K562 (cell line): ENCODE data around the gene NDFIP1. TPM values are rescaled to one million over a fixed set of nuclear protein-coding genes. Genes with fewer than 3 reads are reported as not detected.
A peak's percentile ranks its signal among the peaks of the same experiment; 100 is the strongest.

ENCODE experiments used
- ATF2 ChIP-seq: sonication (generic); formaldehyde crosslinking; IDR thresholded peaks from 2 replicates; pipeline ENCODE4 v1.8.1; 2022; ENCODE audit warnings: missing genetic modification reagents
- CREB3L1 ChIP-seq: fragments of 450-650 bp; IDR thresholded peaks from 2 replicates; pipeline ENCODE4 v1.6.1; 2014; ENCODE audit warnings: low read depth, mild to moderate bottlenecking, moderate library complexity, borderline replicate concordance
- E2F4 ChIP-seq: sonication (generic); formaldehyde crosslinking; IDR thresholded peaks from 2 replicates; pipeline ENCODE4 v1.8.0; 2022; ENCODE audit warnings: mild to moderate bottlenecking, low read depth, missing genetic modification reagents
- ETV6 ChIP-seq, 3 experiments: fragments of 150-350 bp in 1 of 3; sonication (generic) in 1 of 3; formaldehyde crosslinking in 1 of 3; IDR thresholded peaks; 2 replicates each; pipeline versions ENCODE4 v1.6.1 to v1.8.0; 2014 to 2022; ENCODE audit warnings: borderline replicate concordance in 2 of 3, low read depth in 2 of 3, antibody characterized with exemption in 1 of 3, low read length in 1 of 3, mild to moderate bottlenecking in 1 of 3, missing genetic modification reagents in 1 of 3
- GATA2 ChIP-seq: sonication (generic); formaldehyde crosslinking; IDR thresholded peaks from 2 replicates; pipeline ENCODE4 v1.4.0; 2020; ENCODE audit warnings: mild to moderate bottlenecking, missing genetic modification reagents
- HDGF ChIP-seq: fragments of 450-650 bp; IDR thresholded peaks from 2 replicates; pipeline ENCODE4 v1.6.1; 2016
- MAX ChIP-seq: sonication (generic); formaldehyde crosslinking; IDR thresholded peaks from 2 replicates; pipeline ENCODE4 v1.9.0; 2022; ENCODE audit warnings: mild to moderate bottlenecking, missing genetic modification reagents
- MCM7 ChIP-seq, 2 experiments: fragments of 450-650 bp; IDR thresholded peaks; 2 replicates each; pipeline ENCODE4 v1.6.1; 2016 to 2018
- PREB ChIP-seq: sonication (generic); formaldehyde crosslinking; IDR thresholded peaks from 2 replicates; pipeline ENCODE4 v1.8.1; 2023; ENCODE audit warnings: mild to moderate bottlenecking, missing genetic modification reagents
- PTTG1 ChIP-seq: fragments of 450-650 bp; IDR thresholded peaks from 2 replicates; pipeline ENCODE4 v1.6.1; 2016; ENCODE audit warnings: low read depth, mild to moderate bottlenecking, missing genetic modification characterization, missing compliant biosample characterization
- THAP12 ChIP-seq: fragments of 250-450 bp; sonication (Bioruptor Pico); IDR thresholded peaks from 2 replicates; pipeline ENCODE4 v1.9.0; 2021; ENCODE audit warnings: mild to moderate bottlenecking, inconsistent platforms
- ZBTB49 ChIP-seq: sonication (generic); formaldehyde crosslinking; IDR thresholded peaks from 2 replicates; pipeline ENCODE4 v1.8.0; 2022; ENCODE audit warnings: missing genetic modification reagents, mild to moderate bottlenecking, borderline replicate concordance
- ZBTB8A ChIP-seq: fragments of 450-650 bp; IDR thresholded peaks from 2 replicates; pipeline ENCODE4 v1.6.1; 2018; ENCODE audit warnings: mild to moderate bottlenecking, moderate library complexity; ENCODE audit not compliant: partially characterized antibody
- ZNF274 ChIP-seq: IDR thresholded peaks from 2 replicates; pipeline ENCODE4 v1.6.1; 2011; ENCODE audit warnings: low read depth, mild to moderate bottlenecking, low read length, moderate library complexity, borderline replicate concordance
- ZNF507 ChIP-seq: conservative IDR thresholded peaks from 2 replicates; pipeline ENCODE4 v1.6.1; 2017; ENCODE audit warnings: missing genetic modification characterization, missing compliant biosample characterization
- polyA plus RNA-seq, 8 experiments: library from polyadenylated mRNA; depleted of rRNA in 4 of 8; stranded (reverse) in 5 of 8; unstranded in 3 of 8; fragments of >200 nt; fragmentation: Nextera tagmentation in 2 of 8; fragmentation: Illumina TruSeq in 1 of 8; extraction: Ambion mirVana in 2 of 8; extraction: Trizol in 1 of 8; gene quantifications; 2 replicates each; pipeline versions ENCODE4 v1.2.1 to v1.2.3, GENCODE V29; 2011 to 2014; ENCODE audit warnings: inconsistent platforms in 1 of 8, missing spikeins in 1 of 8
- total RNA-seq, 7 experiments: library from RNA; depleted of rRNA in 6 of 7; stranded (reverse); fragments of >200 nt in 6 of 7; fragmentation: Illumina TruSeq in 2 of 7; extraction: Trizol in 2 of 7; gene quantifications; 2 replicates each; pipeline versions ENCODE4 v1.2.1 to v1.2.3, GENCODE V29; 2011 to 2021; ENCODE audit warnings: low replicate concordance in 1 of 7

NDFIP1 gene
- total and polyA plus RNA-seq, 9 of the 15 experiments (the other 6 are each of a cell fraction or from before 2014, with no cell fraction given), result 5.3 to 37.5 (median 31.9) TPM

GRCh38 chr5:142108432-142109330, at the start of gene NDFIP1 (continued):
- TF ChIP-seq PREB (CRISPR knock-in tag) (no peak), ETV6 (IDR thresholded peaks at IDR 0.05; ENCODE audit: borderline replicate concordance in 1 of 2, low read depth in 2 of 2, low read length in 1 of 2) (no peak), ETV6 (CRISPR knock-in tag; IDR thresholded peaks at IDR 0.05; ENCODE audit: borderline replicate concordance) (no peak), ATF2 (CRISPR knock-in tag) (peak; percentile 60; the same call in 1 of the 2 replicates), MCM7 (IDR thresholded peaks at IDR 0.05) (no peak), GATA2 (CRISPR knock-in tag) (no peak), CREB3L1 (peak; percentile 26; the same call in 1 of the 2 replicates), ZNF274 (no peak), ZNF507 (tag) (no peak), MAX (peak; percentile 52; the same call in 1 of the 2 replicates), E2F4 (CRISPR knock-in tag) (no peak), PTTG1 (tag) (no peak), ZBTB8A (no peak), HDGF (no peak), THAP12 (CRISPR knock-in tag) (peak; percentile 66; the same call in 1 of the 2 replicates), ZBTB49 (CRISPR knock-in tag) (no peak)
